Hepatocyte (in vitro differentiated cells): ENCODE measurements around the gene KIFAP3. TPM values are rescaled to one million over a fixed set of nuclear protein-coding genes. Genes with fewer than 3 reads are reported as not detected.

Experiments used
- DNase-seq: peaks from one replicate; pipeline ENCODE4 v3.0.0-alpha.2; 2016; ENCODE audit warnings: low spot score
- H2AFZ ChIP-seq: fragments of 200-600 bp; sonication (generic); 2 replicates; pipeline ENCODE4 v1.6.0; 2016; ENCODE audit warnings: antibody characterized with exemption, mild to moderate bottlenecking
- H3K27ac ChIP-seq: fragments of 200-600 bp; sonication (generic); 2 replicates; pipeline ENCODE4 v1.5.1; 2016; ENCODE audit warnings: mild to moderate bottlenecking
- H3K27me3 ChIP-seq: fragments of 200-600 bp; sonication (generic); 2 replicates; pipeline ENCODE4 v1.6.1; 2016
- H3K36me3 ChIP-seq: fragments of 200-600 bp; sonication (generic); replicated peaks from 2 replicates; pipeline ENCODE4 v1.5.1; 2016; ENCODE audit warnings: low read depth; ENCODE audit not compliant: insufficient read depth
- H3K4me1 ChIP-seq: fragments of 200-600 bp; sonication (generic); 2 replicates; pipeline ENCODE4 v1.5.1; 2016; ENCODE audit warnings: mild to moderate bottlenecking, moderate library complexity; ENCODE audit not compliant: insufficient read depth
- H3K4me2 ChIP-seq: fragments of 200-600 bp; sonication (generic); 2 replicates; pipeline ENCODE4 v1.6.0; 2016
- H3K4me3 ChIP-seq: fragments of 200-600 bp; sonication (generic); 2 replicates; pipeline ENCODE4 v1.5.1; 2016; ENCODE audit warnings: mild to moderate bottlenecking
- H3K79me2 ChIP-seq: fragments of 200-600 bp; sonication (generic); 2 replicates; pipeline ENCODE4 v1.6.0; 2017; ENCODE audit warnings: mild to moderate bottlenecking
- H3K9me2 ChIP-seq: fragments of 200-600 bp; sonication (generic); replicated peaks from 2 replicates; pipeline ENCODE4 v1.6.0; 2017; ENCODE audit warnings: mild to moderate bottlenecking; ENCODE audit not compliant: insufficient read depth
- H3K9me3 ChIP-seq: fragments of 200-600 bp; sonication (generic); 2 replicates; pipeline ENCODE4 v1.5.1; 2016; ENCODE audit warnings: low read depth, mild to moderate bottlenecking
- H4K20me1 ChIP-seq: fragments of 200-600 bp; sonication (generic); 2 replicates; pipeline ENCODE4 v1.6.0; 2016; ENCODE audit warnings: mild to moderate bottlenecking; ENCODE audit not compliant: insufficient read depth, poor library complexity, severe bottlenecking
- EZH2 ChIP-seq: fragments of 200-600 bp; sonication (generic); IDR thresholded peaks from 2 replicates; pipeline ENCODE4 v1.6.1; 2016; ENCODE audit warnings: antibody characterized with exemption, mild to moderate bottlenecking, borderline replicate concordance
- EZH2phosphoT487 ChIP-seq: fragments of 200-600 bp; sonication (generic); IDR thresholded peaks from one replicate; pipeline ENCODE4 v1.6.1; 2018; ENCODE audit warnings: antibody characterized with exemption, mild to moderate bottlenecking, low read depth, moderate library complexity; ENCODE audit not compliant: unreplicated experiment, severe bottlenecking
- WGBS: methylation state at CpG from one replicate; pipeline ENCODE4 v1.1.6; 2016; ENCODE audit warnings: low lambda C conversion rate; ENCODE audit errors: missing lambda C conversion rate; 5-methylcytosine and 5-hydroxymethylcytosine counted together
- polyA plus RNA-seq: library from polyadenylated mRNA; unstranded; fragments of >200 nt; fragmentation: Nextera tagmentation; extraction: Ambion mirVana; gene quantifications from 2 replicates; pipeline ENCODE4 v1.2.1, GENCODE V29; 2016
- total RNA-seq: library from RNA; depleted of rRNA; stranded (reverse); fragments of >200 nt; gene quantifications from 2 replicates; pipeline ENCODE4 v1.2.3, GENCODE V29; 2014
- TF ChIP-seq, protein P1 (sequence below): fragments of 200-600 bp; sonication (generic); IDR thresholded peaks from 2 replicates; pipeline ENCODE4 v1.5.1; 2016; ENCODE audit warnings: antibody characterized with exemption, mild to moderate bottlenecking; ENCODE audit not compliant: poor library complexity

KIFAP3 gene
- total and polyA plus RNA-seq, 2 experiments from 2014 or later = 15.4 to 28.2 TPM

GRCh38 chr1:169995993-169996392 is 78.5 kb downstream of the KIFAP3 start:
- Histone ChIP-seq H3K4me3 (no peak overlapping the region), H3K27ac (no peak overlapping the region), H2AFZ (no peak overlapping the region), H3K4me1 (no peaks in the 10 kb centered on the region), H3K79me2 (no peaks in the 10 kb centered on the region), H3K27me3 (no peaks in the 10 kb centered on the region), H4K20me1 (no peaks in the 10 kb centered on the region), H3K4me2 (no peak overlapping the region), H3K36me3 (no peaks in the 10 kb centered on the region), H3K9me2 (no peaks in the 10 kb centered on the region), H3K9me3 (no peaks in the 10 kb centered on the region)
- no peak for DNase-seq
- 84% methylated on average over 2 of the region's 2 CpGs for WGBS
- TF ChIP-seq EZH2phosphoT487 (no peak), EZH2 (no peak)
- TF ChIP-seq, protein P1, sequence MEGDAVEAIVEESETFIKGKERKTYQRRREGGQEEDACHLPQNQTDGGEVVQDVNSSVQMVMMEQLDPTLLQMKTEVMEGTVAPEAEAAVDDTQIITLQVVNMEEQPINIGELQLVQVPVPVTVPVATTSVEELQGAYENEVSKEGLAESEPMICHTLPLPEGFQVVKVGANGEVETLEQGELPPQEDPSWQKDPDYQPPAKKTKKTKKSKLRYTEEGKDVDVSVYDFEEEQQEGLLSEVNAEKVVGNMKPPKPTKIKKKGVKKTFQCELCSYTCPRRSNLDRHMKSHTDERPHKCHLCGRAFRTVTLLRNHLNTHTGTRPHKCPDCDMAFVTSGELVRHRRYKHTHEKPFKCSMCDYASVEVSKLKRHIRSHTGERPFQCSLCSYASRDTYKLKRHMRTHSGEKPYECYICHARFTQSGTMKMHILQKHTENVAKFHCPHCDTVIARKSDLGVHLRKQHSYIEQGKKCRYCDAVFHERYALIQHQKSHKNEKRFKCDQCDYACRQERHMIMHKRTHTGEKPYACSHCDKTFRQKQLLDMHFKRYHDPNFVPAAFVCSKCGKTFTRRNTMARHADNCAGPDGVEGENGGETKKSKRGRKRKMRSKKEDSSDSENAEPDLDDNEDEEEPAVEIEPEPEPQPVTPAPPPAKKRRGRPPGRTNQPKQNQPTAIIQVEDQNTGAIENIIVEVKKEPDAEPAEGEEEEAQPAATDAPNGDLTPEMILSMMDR = no peak

DNA sequence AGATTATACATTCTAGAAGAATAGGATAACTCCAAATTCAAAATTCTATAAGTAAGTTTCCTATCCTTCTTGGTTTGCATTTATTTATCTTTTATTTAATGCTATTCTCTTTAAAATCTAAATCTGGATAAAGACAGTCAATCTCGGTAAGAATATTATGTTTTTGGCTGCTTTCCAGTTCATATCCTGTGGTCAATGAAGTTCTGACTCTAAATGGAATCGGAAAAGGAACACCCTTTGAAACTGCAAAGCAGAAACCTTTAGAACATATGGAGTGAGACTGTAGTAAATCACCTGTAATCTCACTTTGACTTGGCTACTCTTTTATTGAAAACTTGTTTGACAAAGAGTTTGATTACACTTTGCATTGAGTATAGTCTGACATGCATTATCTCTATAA is 85.2 kb downstream of the KIFAP3 start:
- H3K4me1 ChIP-seq = no peaks in the 10 kb centered on the region
- H3K27me3 ChIP-seq = no peaks in the 10 kb centered on the region
- TF ChIP-seq EZH2phosphoT487 = no peak
- TF ChIP-seq, protein P1 = no peak
- TF ChIP-seq EZH2 = no peak
- no peak overlapping the region for H3K4me3 ChIP-seq
- 50% methylated on average over 2 of the region's 2 CpGs for WGBS
- no peaks in the 10 kb centered on the region for H3K9me2 ChIP-seq
- no peak overlapping the region for H2AFZ ChIP-seq
- H3K36me3 ChIP-seq = no peaks in the 10 kb centered on the region
- H4K20me1 ChIP-seq = no peaks in the 10 kb centered on the region
- H3K27ac ChIP-seq = no peak overlapping the region
- no peaks in the 10 kb centered on the region for H3K9me3 ChIP-seq
- H3K4me2 ChIP-seq = no peak overlapping the region
- H3K79me2 ChIP-seq = no peaks in the 10 kb centered on the region
- DNase-seq = no peak

DNA sequence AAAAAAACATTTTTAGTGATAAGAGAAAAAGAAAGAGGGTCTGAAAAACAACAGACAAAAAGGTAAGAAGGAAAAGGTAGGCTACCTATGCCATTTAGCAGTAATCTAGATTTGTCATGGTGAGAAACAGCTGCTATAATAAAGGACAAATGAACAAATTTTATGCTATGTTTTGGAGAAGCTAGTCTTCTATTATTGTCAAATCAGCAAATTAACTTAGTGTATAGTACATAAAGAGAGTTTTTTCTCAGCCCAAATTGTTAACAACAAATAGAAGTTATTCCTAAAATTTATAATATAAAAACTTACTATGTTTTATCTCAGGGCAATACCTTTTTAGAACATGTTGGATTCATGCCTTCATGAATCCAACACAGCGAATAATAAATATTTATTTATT is 88.7 kb downstream of the KIFAP3 start:
- Histone ChIP-seq H3K9me3 (no peaks in the 10 kb centered on the region), H3K27me3 (no peaks in the 10 kb centered on the region), H2AFZ (no peak overlapping the region), H3K36me3 (no peaks in the 10 kb centered on the region), H3K4me2 (no peak overlapping the region), H3K4me3 (no peak overlapping the region), H3K9me2 (no peaks in the 10 kb centered on the region), H3K79me2 (no peaks in the 10 kb centered on the region), H3K4me1 (no peaks in the 10 kb centered on the region), H3K27ac (no peak overlapping the region), H4K20me1 (no peaks in the 10 kb centered on the region)
- WGBS = 98% methylated on average over 1 of the region's 1 CpG
- TF ChIP-seq, protein P1 = no peak
- TF ChIP-seq EZH2phosphoT487 = no peak
- TF ChIP-seq EZH2 = no peak
- no peak for DNase-seq

GRCh38 chr1:169974067-169974466 is 100.4 kb downstream of the KIFAP3 start:
- no peaks in the 10 kb centered on the region for H3K27me3 ChIP-seq
- DNase-seq = no peak
- H3K9me3 ChIP-seq = no peaks in the 10 kb centered on the region
- H2AFZ ChIP-seq = no peak overlapping the region
- no peaks in the 10 kb centered on the region for H3K4me1 ChIP-seq
- no peak overlapping the region for H3K4me3 ChIP-seq
- no peak overlapping the region for H3K27ac ChIP-seq
- no peaks in the 10 kb centered on the region for H3K79me2 ChIP-seq
- H3K36me3 ChIP-seq = no peaks in the 10 kb centered on the region
- TF ChIP-seq, protein P1 = no peak
- TF ChIP-seq EZH2phosphoT487 (no peak), EZH2 (no peak)
- H4K20me1 ChIP-seq = no peaks in the 10 kb centered on the region
- no peaks in the 10 kb centered on the region for H3K9me2 ChIP-seq
- no peak overlapping the region for H3K4me2 ChIP-seq
